SK-N-SH (cell line): ENCODE measurements around the gene ZNF680. TPM values are rescaled to one million over a fixed set of nuclear protein-coding genes. Genes with fewer than 3 reads are reported as not detected.

Experiments
- CTCF ChIA-PET: fragments of 300-600, 350-600 bp; formaldehyde crosslinking; extraction: SDS; loops from one replicate; lab custom pipeline; 2021; lab: Yijun Ruan, JAX
- POLR2A ChIA-PET: fragments of 350-600 bp; sonication (Branson Sonifier 250); formaldehyde crosslinking; extraction: SDS; loops from one replicate; lab custom pipeline; 2020; ENCODE audit warnings: antibody characterized with exemption, inconsistent platforms; lab: Yijun Ruan, JAX
- DNase-seq: peaks from one replicate; pipeline ENCODE4 v3.0.0; 2012
- H2AFZ ChIP-seq: fragments of 200-600 bp; sonication (generic); 2 replicates; pipeline ENCODE4 v1.8.1; 2016; ENCODE audit warnings: antibody characterized with exemption, mild to moderate bottlenecking, low read depth
- H3F3A ChIP-seq: fragments of 200-600 bp; sonication (generic); replicated peaks from 2 replicates; pipeline ENCODE3; 2016; ENCODE audit warnings: antibody characterized with exemption, mild to moderate bottlenecking; ENCODE audit not compliant: insufficient read depth
- H3K27ac ChIP-seq, 2 experiments: fragments of 200-500 bp in 1 of 2; fragments of 200-600 bp in 1 of 2; sonication (Bioruptor generic) in 1 of 2; sonication (generic), shearing (Covaris generic) in 1 of 2; 2 replicates each; pipeline versions ENCODE4 v1.5.1 to v1.6.1; 2014 to 2016; ENCODE audit warnings: low read depth in 2 of 2, inconsistent platforms in 1 of 2, low read length in 1 of 2, mild to moderate bottlenecking in 1 of 2, mixed read lengths in 1 of 2
- H3K27me3 ChIP-seq: fragments of 200-600 bp; sonication (generic), shearing (Covaris generic); 2 replicates; pipeline ENCODE4 v1.6.1; 2016; ENCODE audit warnings: mixed run types; ENCODE audit not compliant: insufficient read depth
- H3K36me3 ChIP-seq, 2 experiments: fragments of 200-500 bp in 1 of 2; fragments of 200-600 bp in 1 of 2; sonication (Bioruptor generic) in 1 of 2; sonication (generic) in 1 of 2; replicated peaks in 1 of 2; 2 replicates each; pipeline versions ENCODE3 to v1.5.1; 2014 to 2016; ENCODE audit warnings: low read length in 1 of 2, mild to moderate bottlenecking in 1 of 2; ENCODE audit not compliant: insufficient read depth in 2 of 2, control insufficient read depth in 1 of 2
- H3K4me1 ChIP-seq, 2 experiments: fragments of 200-500 bp in 1 of 2; fragments of 200-600 bp in 1 of 2; sonication (Bioruptor generic) in 1 of 2; sonication (generic), shearing (Covaris generic) in 1 of 2; 2 replicates each; pipeline versions ENCODE4 v1.5.1 to v1.6.1; 2014 to 2016; ENCODE audit warnings: low read depth in 1 of 2, low read length in 1 of 2, mixed run types in 1 of 2; ENCODE audit not compliant: insufficient read depth in 2 of 2, control insufficient read depth in 1 of 2
- H3K4me2 ChIP-seq: fragments of 200-600 bp; sonication (generic), shearing (Covaris generic); 2 replicates; pipeline ENCODE4 v1.6.1; 2017; ENCODE audit warnings: mixed run types
- H3K4me3 ChIP-seq, 2 experiments: fragments of 200-500 bp in 1 of 2; fragments of 200-600 bp in 1 of 2; sonication (Bioruptor generic) in 1 of 2; sonication (generic), shearing (Covaris generic) in 1 of 2; 2 replicates each; pipeline versions ENCODE4 v1.5.1 to v1.8.1; 2014 to 2016; ENCODE audit warnings: low read depth in 2 of 2, inconsistent platforms in 1 of 2, low read length in 1 of 2, mild to moderate bottlenecking in 1 of 2, mixed read lengths in 1 of 2, moderate library complexity in 1 of 2
- H3K79me2 ChIP-seq: fragments of 200-600 bp; sonication (generic); 2 replicates; pipeline ENCODE4 v1.8.1; 2017; ENCODE audit warnings: mild to moderate bottlenecking; ENCODE audit not compliant: insufficient read depth
- H3K9ac ChIP-seq: fragments of 200-600 bp; sonication (generic); 2 replicates; pipeline ENCODE4 v1.6.1; 2017; ENCODE audit warnings: mixed run types
- H3K9me2 ChIP-seq: fragments of 200-600 bp; sonication (generic); 2 replicates; pipeline ENCODE4 v1.6.1; 2017; ENCODE audit warnings: mixed run types
- H3K9me3 ChIP-seq: fragments of 200-600 bp; sonication (generic); 2 replicates; pipeline ENCODE4 v1.6.1; 2017; ENCODE audit warnings: mixed run types, mild to moderate bottlenecking, moderate library complexity
- H4K20me1 ChIP-seq: fragments of 200-600 bp; sonication (generic); 2 replicates; pipeline ENCODE4 v1.6.1; 2017; ENCODE audit warnings: mild to moderate bottlenecking, mixed run types; ENCODE audit not compliant: insufficient read depth
- CHD2 ChIP-seq: fragments of 150-350 bp; IDR thresholded peaks from 2 replicates; pipeline ENCODE4 v1.6.1; 2018; ENCODE audit warnings: low read length; ENCODE audit not compliant: partially characterized antibody
- CTCF ChIP-seq: fragments of 200-600 bp; sonication (generic); IDR thresholded peaks from 2 replicates; pipeline ENCODE4 v1.6.1; 2017; ENCODE audit warnings: antibody characterized with exemption, mild to moderate bottlenecking, moderate library complexity
- ELF1 ChIP-seq: IDR thresholded peaks from 2 replicates; pipeline ENCODE4 v1.4.0; 2012
- EP300 ChIP-seq, 2 experiments: IDR thresholded peaks; 2 replicates each; pipeline versions ENCODE4 v1.4.0 to v1.6.1; 2012; ENCODE audit warnings: borderline replicate concordance in 1 of 2, low read depth in 1 of 2, low read length in 1 of 2
- EZH2phosphoT487 ChIP-seq: fragments of 200-600 bp; sonication (generic); IDR thresholded peaks from 2 replicates; pipeline ENCODE4 v1.6.1; 2017; ENCODE audit warnings: low read depth, mixed run types, mild to moderate bottlenecking, antibody characterized with exemption, moderate library complexity, borderline replicate concordance
- FOXJ3 ChIP-seq: sonication (generic); formaldehyde crosslinking; IDR thresholded peaks from 2 replicates; pipeline ENCODE4 v1.5.1; 2020; ENCODE audit warnings: mild to moderate bottlenecking, missing genetic modification reagents
- FOXM1 ChIP-seq: IDR thresholded peaks from 2 replicates; pipeline ENCODE4 v1.4.0; 2012; ENCODE audit warnings: low read depth, mild to moderate bottlenecking
- GABPA ChIP-seq: IDR thresholded peaks from 2 replicates; pipeline ENCODE4 v1.4.0; 2012; ENCODE audit warnings: low read depth, mild to moderate bottlenecking
- GATA2 ChIP-seq: sonication (generic); formaldehyde crosslinking; IDR thresholded peaks from 2 replicates; pipeline ENCODE4 v1.5.0; 2020; ENCODE audit warnings: mild to moderate bottlenecking, missing genetic modification reagents
- IRF3 ChIP-seq: fragments of 150-350 bp; IDR thresholded peaks from 2 replicates; pipeline ENCODE4 v1.6.1; 2016; ENCODE audit warnings: mild to moderate bottlenecking, low read depth, low read length
- JUND ChIP-seq: IDR thresholded peaks from 2 replicates; pipeline ENCODE4 v1.4.0; 2012
- MAX ChIP-seq: IDR thresholded peaks from 2 replicates; pipeline ENCODE4 v1.4.0; 2012; ENCODE audit warnings: low read depth
- MEF2A ChIP-seq: IDR thresholded peaks from 2 replicates; pipeline ENCODE4 v1.4.0; 2012; ENCODE audit warnings: low read depth, borderline replicate concordance
- MXI1 ChIP-seq: IDR thresholded peaks from 2 replicates; pipeline ENCODE4 v1.6.1; 2012; ENCODE audit warnings: mild to moderate bottlenecking, low read depth, low read length, improper control_type of control experiment
- NFIC ChIP-seq: IDR thresholded peaks from 2 replicates; pipeline ENCODE4 v1.4.0; 2012; ENCODE audit warnings: borderline replicate concordance
- POLR2AphosphoS5 ChIP-seq: IDR thresholded peaks from 2 replicates; pipeline ENCODE4 v1.6.1; 2012; ENCODE audit warnings: low read depth, low read length
- RCOR1 ChIP-seq: fragments of 150-350 bp; IDR thresholded peaks from 2 replicates; pipeline ENCODE4 v1.6.1; 2017; ENCODE audit warnings: antibody characterized with exemption, low read length
- REST ChIP-seq: IDR thresholded peaks from 2 replicates; pipeline ENCODE4 v1.6.1; 2012; ENCODE audit warnings: mild to moderate bottlenecking, low read depth, low read length, moderate library complexity
- RFX5 ChIP-seq: IDR thresholded peaks from 2 replicates; pipeline ENCODE4 v1.6.1; 2012; ENCODE audit warnings: mild to moderate bottlenecking, improper control_type of control experiment, low read length
- SIN3A ChIP-seq: IDR thresholded peaks from 2 replicates; pipeline ENCODE4 v1.6.1; 2012; ENCODE audit warnings: low read depth, mild to moderate bottlenecking, low read length, moderate library complexity, borderline replicate concordance
- TEAD4 ChIP-seq: IDR thresholded peaks from 2 replicates; pipeline ENCODE4 v1.4.0; 2012; ENCODE audit warnings: mild to moderate bottlenecking, borderline replicate concordance; ENCODE audit not compliant: insufficient read depth
- YY1 ChIP-seq: IDR thresholded peaks from 2 replicates; pipeline ENCODE4 v1.4.0; 2012; ENCODE audit warnings: low read depth, mild to moderate bottlenecking
- WGBS: methylation state at CpG from one replicate; pipeline ENCODE4 v1.1.6; 2017; ENCODE audit warnings: low lambda C conversion rate; 5-methylcytosine and 5-hydroxymethylcytosine counted together
- polyA plus RNA-seq, 3 experiments: library from polyadenylated mRNA; depleted of rRNA; stranded (reverse); fragments of >200 nt; gene quantifications; 2 replicates each; pipeline ENCODE4 v1.2.3, GENCODE V29; 2012

Gene ZNF680
- polyA plus RNA-seq, 1 of the 3 experiments (the other 2 are of a cell fraction) = 1.6 TPM

- ChIA-PET CTCF (interaction anchor here (0.5 kb wide), 1 partner anchor 34 kb away, joined by 3 read pairs; no protein-coding TSS in a partner anchor), POLR2A (no interaction called here)
- Histone ChIP-seq H3K27me3 (no peaks in the 10 kb centered on the region), H3K4me2 (no peak overlapping the region), H3K36me3 (peaks cover 47 to 79% of the 10 kb centered on the region in 2 experiments), H3K79me2 (peaks cover 35% of the 10 kb centered on the region), H3K9me2 (no peaks in the 10 kb centered on the region), H3K9ac (no peak overlapping the region), H3K9me3 (peaks cover 75% of the 10 kb centered on the region), H2AFZ (no peak overlapping the region), H4K20me1 (no peaks in the 10 kb centered on the region), H3K4me1 (no peaks in the 10 kb centered on the region), H3F3A (peaks cover 17% of the 10 kb centered on the region), H3K4me3 (peak overlapping the region in 1 of 2 experiments; percentile 3; a peak in 1 of 4 replicates), H3K27ac (no peak overlapping the region)
- no peak for DNase-seq
- 95% methylated on average over 2 of the region's 2 CpGs for WGBS
- TF ChIP-seq RCOR1 (no peak), YY1 (no peak), RFX5 (no peak), JUND (no peak), CHD2 (no peak), GATA2 (CRISPR knock-in tag) (no peak), CTCF (no peak), MXI1 (no peak), IRF3 (no peak), TEAD4 (no peak), NFIC (no peak), FOXJ3 (CRISPR knock-in tag) (no peak), POLR2AphosphoS5 (no peak), SIN3A (no peak), MEF2A (no peak)
Observed at GRCh38 chr7:64521409-64521984, 41.4 kb downstream of the ZNF680 start.

GRCh38 chr7:64516451-64516850 lies 46.4 kb downstream of the ZNF680 start:
- 81% methylated on average over 2 of the region's 2 CpGs for WGBS
- ChIA-PET CTCF (interaction anchor here (0.8 kb wide), 1 partner anchor 11 kb away, joined by 3 read pairs; no protein-coding TSS in a partner anchor), POLR2A (no interaction called here)
- H2AFZ ChIP-seq = no peak overlapping the region
- peaks cover 9% of the 10 kb centered on the region for H3F3A ChIP-seq
- no peaks in the 10 kb centered on the region for H4K20me1 ChIP-seq
- no peak overlapping the region for H3K4me2 ChIP-seq
- TF ChIP-seq EP300 (IDR thresholded peaks at IDR 0.05; ENCODE audit: borderline replicate concordance in 1 of 2, low read depth in 1 of 2, low read length in 1 of 2) = no peak
- TF ChIP-seq EZH2phosphoT487 = no peak
- no peak for TF ChIP-seq MAX
- no peak for TF ChIP-seq MEF2A
- no peak for TF ChIP-seq YY1
- no peak for TF ChIP-seq TEAD4
- no peak for TF ChIP-seq GABPA
- TF ChIP-seq ELF1 = no peak
- TF ChIP-seq RCOR1 = no peak
- no peak for TF ChIP-seq FOXM1
- no peak for TF ChIP-seq REST
- no peak for TF ChIP-seq POLR2AphosphoS5
- H3K36me3 ChIP-seq = peaks cover 11 to 74% of the 10 kb centered on the region in 2 experiments
- no peak overlapping the region for H3K27ac ChIP-seq
- no peaks in the 10 kb centered on the region for H3K4me1 ChIP-seq
- H3K9me2 ChIP-seq = peaks cover 8% of the 10 kb centered on the region; the same call in 1 of the 2 replicates
- peaks cover 52% of the 10 kb centered on the region for H3K79me2 ChIP-seq
- no peak overlapping the region for H3K9ac ChIP-seq
- no peak overlapping the region for H3K4me3 ChIP-seq
- no peaks in the 10 kb centered on the region for H3K27me3 ChIP-seq
- DNase-seq = no peak
- peaks cover 48% of the 10 kb centered on the region for H3K9me3 ChIP-seq
